GM15510 (cell line): ENCODE measurements around the gene PIP4K2C.

Experiments used
- POLR2A ChIP-seq: IDR thresholded peaks from 3 replicates; pipeline ENCODE4 v1.6.1; 2011; ENCODE audit warnings: borderline replicate concordance; ENCODE audit not compliant: insufficient read length; ENCODE audit errors: extremely low read depth

The PIP4K2C gene

GRCh38 chr12:57609781-57610553 is 19.0 kb downstream of the PIP4K2C start:
- TF ChIP-seq POLR2A, result no peak

GRCh38 chr12:57610554-57611107 is 19.6 kb downstream of the PIP4K2C start:
- TF ChIP-seq POLR2A, result no peak

- peak; percentile 52 for TF ChIP-seq POLR2A
These were observed 20.3 kb downstream of the PIP4K2C start, which contains the start of gene ARHGEF25 for GRCh38 chr12:57611108-57611826. ARHGEF25 (plus strand) TSS chr12:57611435; CDS start chr12:57611895, 460 bp downstream.

GRCh38 chr12:57611827-57612710 is 21.1 kb downstream of the PIP4K2C start:
- no peak for TF ChIP-seq POLR2A

- TF ChIP-seq POLR2A, result no peak
These were observed 21.9 kb downstream of the PIP4K2C start for GRCh38 chr12:57612711-57613426.

GRCh38 chr12:57613427-57614109 is 22.6 kb downstream of the PIP4K2C start:
- no peak for TF ChIP-seq POLR2A

GRCh38 chr12:57614178-57614947 is 23.4 kb downstream of the PIP4K2C start:
- no peak for TF ChIP-seq POLR2A

GRCh38 chr12:57614948-57615500 is 24.0 kb downstream of the PIP4K2C start:
- no peak for TF ChIP-seq POLR2A

- TF ChIP-seq POLR2A, result no peak
These were observed 24.6 kb downstream of the PIP4K2C start for GRCh38 chr12:57615637-57616036.

- TF ChIP-seq POLR2A, result no peak
These were observed 25.6 kb downstream of the PIP4K2C start for GRCh38 chr12:57616383-57617101.

- no peak for TF ChIP-seq POLR2A
These were observed 26.9 kb downstream of the PIP4K2C start for GRCh38 chr12:57617942-57618341.

- TF ChIP-seq POLR2A, result no peak
These were observed 28.0 kb downstream of the PIP4K2C start for GRCh38 chr12:57618966-57619433.
